ENCODE data around the gene ST3GAL3.

Gene ST3GAL3

DNA sequence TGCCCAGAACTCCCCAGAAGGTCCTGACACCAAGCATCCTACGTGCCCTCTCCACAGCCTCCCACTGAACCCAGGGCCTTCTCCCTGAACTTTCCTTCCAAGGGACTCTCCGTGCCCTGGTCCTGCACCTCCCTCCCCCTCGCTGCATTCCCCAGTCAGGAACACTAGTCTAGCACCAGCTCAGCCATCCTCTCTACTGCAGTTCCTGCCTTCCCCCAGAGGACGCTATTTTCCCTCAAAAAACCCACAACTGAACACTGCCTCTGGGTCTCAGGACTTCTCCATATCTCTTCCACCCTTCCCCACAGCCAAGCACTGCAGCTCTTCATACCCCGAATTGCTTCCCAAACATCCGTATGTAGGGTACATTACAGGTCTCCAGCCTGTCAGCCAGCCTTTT is 213.7 kb downstream of the ST3GAL3 start:
- no peak for DNase-seq

GRCh38 chr1:43924516-43924915 is 217.2 kb downstream of the ST3GAL3 start:
- DNase-seq, result no peak

DNA sequence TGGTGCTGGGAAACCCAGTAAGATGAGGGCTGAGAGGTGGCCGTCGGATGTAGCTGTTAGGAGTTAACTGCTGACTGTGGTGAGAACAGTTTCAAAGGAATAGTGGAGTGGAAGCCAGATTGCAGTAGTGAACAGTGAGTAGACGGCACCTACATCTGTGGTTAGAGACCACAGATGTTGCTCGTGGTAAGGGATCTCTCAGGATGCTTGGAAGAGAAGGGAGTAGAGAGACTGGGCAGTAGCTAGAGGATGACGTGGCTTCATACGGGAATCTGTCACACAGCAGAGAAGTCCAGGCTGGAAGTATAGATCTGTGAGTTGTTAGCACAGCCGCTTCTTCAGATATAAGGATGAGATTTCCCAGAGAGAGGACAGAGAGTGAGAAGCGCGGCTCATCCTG is 218.5 kb downstream of the ST3GAL3 start:
- DNase-seq, result no peak

DNA sequence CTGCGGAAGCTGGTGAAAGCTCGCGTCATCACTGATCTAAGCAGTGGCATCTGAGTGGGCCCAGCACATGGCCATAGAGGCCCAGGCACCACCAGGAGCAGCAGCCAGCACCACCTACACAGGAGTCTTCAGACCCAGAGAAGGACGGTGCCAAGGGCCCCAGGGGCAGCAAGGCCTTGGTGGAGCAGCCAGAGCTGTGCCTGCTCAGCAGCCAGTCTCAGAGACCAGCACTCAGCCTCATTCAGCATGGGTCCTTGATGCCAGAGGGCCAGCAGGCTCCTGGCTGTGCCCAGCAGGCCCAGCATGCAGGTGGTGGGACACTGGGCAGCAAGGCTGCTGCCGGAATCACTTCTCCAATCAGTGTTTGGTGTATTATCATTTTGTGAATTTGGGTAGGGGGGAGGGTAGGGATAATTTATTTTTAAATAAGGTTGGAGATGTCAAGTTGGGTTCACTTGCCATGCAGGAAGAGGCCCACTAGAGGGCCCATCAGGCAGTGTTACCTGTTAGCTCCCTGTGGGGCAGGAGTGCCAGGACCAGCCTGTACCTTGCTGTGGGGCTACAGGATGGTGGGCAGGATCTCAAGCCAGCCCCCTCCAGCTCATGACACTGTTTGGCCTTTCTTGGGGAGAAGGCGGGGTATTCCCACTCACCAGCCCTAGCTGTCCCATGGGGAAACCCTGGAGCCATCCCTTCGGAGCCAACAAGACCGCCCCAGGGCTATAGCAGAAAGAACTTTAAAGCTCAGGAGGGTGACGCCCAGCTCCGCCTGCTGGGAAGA is 223.0 kb downstream of the ST3GAL3 start:
- no peak for DNase-seq

GRCh38 chr1:43930949-43931275 is 223.6 kb downstream of the ST3GAL3 start:
- DNase-seq, result no peak

- no peak for DNase-seq
These were observed 224.7 kb downstream of the ST3GAL3 start for GRCh38 chr1:43931711-43932660.

DNA sequence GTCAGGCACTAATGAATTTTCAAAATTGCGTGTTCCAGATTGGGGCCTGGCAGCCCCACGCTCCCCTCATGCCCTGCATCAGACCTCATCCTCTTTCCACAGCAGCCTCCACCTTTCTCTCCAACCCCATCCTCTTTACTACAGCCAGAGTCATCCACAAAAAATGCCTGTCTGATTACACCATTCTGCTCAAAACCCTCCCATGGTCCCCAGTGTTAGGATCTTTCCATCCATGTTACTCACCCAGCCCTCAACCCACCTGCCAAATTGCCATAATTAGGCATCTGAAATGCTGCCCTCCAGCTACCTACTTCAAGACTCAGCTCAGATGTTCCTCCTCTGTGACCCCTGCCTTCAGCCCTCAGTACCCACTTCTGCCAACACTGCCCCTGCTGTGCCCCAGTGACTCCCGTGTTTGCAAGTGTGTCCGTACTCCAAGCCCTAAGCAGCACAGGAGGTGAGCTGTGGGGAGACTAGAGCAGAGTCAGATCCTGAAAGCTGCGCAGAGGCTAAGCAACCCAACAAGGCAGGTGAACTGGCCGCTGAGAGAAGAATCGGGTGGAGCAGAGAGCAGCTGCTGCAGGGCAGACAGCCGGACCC is 225.6 kb downstream of the ST3GAL3 start:
- no peak for DNase-seq

- no peak for DNase-seq
These were observed 226.2 kb downstream of the ST3GAL3 start, which contains the start of gene ARTN for GRCh38 chr1:43933386-43934100. Gene ARTN (plus strand): TSS chr1:43933801. CDS start chr1:43935657, 1,856 bp downstream.

DNA sequence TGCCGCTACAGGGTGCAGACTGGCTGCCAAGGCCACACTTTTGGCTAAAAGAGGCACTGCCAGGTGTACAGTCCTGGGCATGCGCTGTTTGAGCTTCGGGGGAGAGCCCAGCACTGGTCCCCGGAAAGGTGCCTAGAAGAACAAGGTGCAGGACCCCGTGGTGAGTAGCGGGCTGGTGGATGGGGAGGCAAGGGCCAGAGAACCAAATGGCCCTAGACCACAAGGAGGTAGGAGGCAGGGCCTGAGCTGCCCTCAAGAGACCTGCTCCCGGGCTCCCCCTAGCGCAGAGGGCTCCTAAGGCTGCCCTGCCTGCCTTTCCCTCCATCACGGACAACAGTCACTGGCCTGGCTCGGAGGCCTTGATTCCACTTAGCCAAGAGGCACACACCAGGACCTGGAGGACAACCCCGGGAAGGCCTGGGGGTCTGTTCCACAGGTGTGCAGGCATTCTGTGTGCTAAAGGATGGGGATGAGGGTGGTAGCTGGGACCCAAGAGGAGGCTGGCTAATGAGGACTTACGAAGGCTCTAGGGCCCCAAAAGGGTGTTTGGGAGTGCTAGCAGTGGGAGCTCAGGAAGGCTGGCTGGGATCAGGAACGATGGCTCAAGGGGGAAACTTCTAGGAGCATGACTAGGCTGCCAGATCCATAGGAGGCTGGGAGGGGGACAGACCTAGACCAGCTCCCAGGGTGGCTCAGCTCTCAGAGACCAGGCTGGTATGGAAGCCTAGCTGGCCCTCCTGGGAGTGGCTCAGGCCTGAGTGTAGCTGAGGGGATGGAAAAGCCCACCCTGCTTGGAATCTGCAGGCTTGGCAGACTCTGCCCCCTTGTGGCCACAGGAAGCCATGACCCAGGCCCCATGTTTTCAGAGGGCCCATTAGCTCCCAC is 227.0 kb downstream of the ST3GAL3 start:
- peak; percentile 37 for DNase-seq

- no peak for DNase-seq
These were observed 227.6 kb downstream of the ST3GAL3 start for GRCh38 chr1:43934986-43935324.

DNA sequence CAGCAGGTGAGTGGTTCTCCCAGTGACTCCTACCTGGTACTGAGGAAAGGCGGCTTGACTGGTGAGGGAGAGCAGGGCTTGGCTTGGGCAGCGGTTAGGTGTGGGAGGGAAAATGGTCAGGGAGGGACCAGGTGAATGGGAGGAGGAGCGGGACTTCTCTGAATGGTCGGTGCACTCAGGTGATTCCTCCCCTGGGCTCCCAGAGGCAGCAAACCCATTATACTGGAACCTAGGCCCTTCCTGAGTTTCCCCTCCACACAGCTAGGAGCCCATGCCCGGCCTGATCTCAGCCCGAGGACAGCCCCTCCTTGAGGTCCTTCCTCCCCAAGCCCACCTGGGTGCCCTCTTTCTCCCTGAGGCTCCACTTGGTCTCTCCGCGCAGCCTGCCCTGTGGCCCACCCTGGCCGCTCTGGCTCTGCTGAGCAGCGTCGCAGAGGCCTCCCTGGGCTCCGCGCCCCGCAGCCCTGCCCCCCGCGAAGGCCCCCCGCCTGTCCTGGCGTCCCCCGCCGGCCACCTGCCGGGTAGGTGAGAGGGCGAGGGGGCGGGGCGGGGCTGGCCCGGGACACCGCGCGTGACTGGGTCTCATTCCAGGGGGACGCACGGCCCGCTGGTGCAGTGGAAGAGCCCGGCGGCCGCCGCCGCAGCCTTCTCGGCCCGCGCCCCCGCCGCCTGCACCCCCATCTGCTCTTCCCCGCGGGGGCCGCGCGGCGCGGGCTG is 228.5 kb downstream of the ST3GAL3 start:
- DNase-seq, result no peak

GRCh38 chr1:43936431-43937151 is 229.3 kb downstream of the ST3GAL3 start:
- no peak for DNase-seq

- no peak for DNase-seq
These were observed 230.0 kb downstream of the ST3GAL3 start for GRCh38 chr1:43937179-43937865.

- no peak for DNase-seq
These were observed 231.0 kb downstream of the ST3GAL3 start for GRCh38 chr1:43938383-43938782.

DNA sequence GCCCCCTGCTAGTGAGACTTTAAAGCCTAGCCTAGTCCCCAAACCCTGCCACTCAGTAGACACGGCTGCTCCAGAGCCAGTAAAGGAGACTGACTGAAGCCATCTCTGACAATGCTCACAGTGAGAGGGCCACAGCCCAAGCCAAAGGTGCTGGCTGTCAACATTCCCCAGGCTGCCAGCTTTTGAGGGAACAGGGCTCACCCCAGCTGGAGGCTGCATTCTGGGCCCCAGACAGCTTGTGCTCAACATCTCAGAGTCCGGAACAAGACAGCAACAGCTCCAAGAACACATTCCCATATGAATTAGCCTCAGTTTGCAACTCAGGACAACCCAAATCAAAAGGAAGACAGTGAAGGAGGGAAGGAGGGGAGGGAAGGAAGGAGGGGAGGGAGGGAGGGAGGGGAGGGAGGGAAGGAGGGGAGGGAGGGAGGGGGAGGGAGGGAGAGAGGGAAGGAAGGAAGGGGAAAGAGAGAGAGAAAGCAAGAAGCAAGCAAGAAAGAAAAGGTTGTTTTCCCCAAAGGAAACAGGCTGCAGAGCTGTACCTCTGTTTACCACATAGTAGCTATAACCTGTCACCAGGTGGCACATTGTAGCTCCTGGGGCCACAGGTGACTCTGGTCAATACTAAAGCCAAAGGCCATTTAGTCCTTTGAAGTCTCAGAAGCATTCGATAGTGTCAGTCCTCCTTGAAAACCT is 231.7 kb downstream of the ST3GAL3 start:
- no peak for DNase-seq

- no peak for DNase-seq
These were observed 235.1 kb downstream of the ST3GAL3 start for GRCh38 chr1:43942411-43942810.

DNA sequence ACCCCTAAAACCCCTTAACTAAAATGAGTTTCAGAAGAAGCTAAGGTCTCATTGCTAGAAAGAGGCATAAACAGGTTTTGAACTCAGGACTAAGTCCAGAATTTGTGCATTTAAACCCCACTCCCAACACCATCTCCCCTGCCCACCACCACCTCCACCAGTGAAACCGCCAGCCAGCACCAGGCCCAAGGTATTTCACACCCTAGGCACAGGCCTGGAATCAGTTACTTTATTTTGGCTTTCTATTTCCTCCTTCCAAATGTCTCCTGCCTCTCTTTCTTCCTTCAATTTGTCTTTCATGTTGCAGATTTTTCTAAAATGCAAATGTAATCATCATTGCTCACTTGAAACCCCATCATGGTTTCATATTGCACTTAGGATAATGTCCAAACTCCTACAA is 237.5 kb downstream of the ST3GAL3 start:
- no peak for DNase-seq

- no peak for DNase-seq
These were observed 238.4 kb downstream of the ST3GAL3 start for GRCh38 chr1:43945674-43946235.

All from T-helper 9 cell (primary cell).